NCI-H1436 (cell line): Measurements from ENCODE around the gene PACS1.
A peak's percentile ranks its signal among the peaks of the same experiment; 100 is the strongest.

ENCODE experiments used
- DNase-seq: peaks from one replicate; lab custom pipeline; 2025; lab: John Stamatoyannopoulos, UW

The PACS1 gene

DNA sequence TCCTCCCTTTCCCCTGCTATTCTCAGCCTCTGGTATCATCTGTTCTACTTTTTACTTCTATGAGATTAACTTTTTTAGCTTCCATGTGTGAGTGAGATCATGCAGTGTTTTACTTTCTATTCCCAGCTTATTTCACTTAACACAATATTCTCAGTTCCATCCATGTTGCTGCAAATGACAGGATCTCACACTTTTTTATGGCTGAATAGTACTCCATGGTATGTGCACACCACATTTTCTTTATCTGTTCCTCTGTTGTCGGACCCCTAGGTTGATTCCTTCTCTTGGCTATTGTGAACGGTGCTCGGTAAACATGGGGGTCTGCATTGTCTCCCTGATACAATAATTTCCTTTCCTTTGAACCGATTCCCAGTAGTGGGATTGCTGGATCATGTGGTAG is 117.4 kb downstream of the PACS1 start:
- DNase-seq = no peak

GRCh38 chr11:66188580-66188979 is 118.5 kb downstream of the PACS1 start:
- DNase-seq = no peak

DNA sequence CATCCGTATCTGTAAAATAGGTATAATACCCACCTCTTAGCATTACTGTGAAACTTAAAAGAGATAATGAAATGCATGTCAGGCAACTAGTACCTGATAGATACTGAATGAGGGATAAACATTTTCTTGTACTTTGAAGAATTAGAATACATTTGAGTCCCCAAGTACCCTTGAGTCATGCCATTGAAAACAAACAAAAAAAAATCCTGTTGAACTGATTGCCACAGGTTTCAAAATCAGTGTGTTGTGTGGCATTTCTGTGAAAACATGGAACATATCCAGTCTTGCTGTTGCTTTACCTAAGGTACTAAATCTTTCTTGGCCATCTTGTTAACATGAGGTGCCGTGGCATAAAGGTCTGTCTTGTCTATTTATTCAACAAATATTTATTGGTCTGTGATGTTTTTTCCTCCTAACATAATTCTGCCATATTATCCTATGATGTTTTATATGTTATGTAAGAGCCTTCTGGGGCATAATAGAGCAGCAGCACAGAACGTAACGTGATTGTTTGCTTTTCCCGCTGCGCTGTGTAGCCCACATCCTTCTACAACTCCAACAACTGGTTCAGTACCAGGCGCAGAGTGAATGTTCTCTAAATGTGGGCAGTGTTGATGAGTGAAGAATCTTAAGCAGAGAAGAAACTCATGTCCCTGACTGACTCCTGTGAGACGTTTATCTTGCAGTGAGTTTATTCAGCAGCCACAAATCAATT is 119.1 kb downstream of the PACS1 start:
- no peak for DNase-seq

DNA sequence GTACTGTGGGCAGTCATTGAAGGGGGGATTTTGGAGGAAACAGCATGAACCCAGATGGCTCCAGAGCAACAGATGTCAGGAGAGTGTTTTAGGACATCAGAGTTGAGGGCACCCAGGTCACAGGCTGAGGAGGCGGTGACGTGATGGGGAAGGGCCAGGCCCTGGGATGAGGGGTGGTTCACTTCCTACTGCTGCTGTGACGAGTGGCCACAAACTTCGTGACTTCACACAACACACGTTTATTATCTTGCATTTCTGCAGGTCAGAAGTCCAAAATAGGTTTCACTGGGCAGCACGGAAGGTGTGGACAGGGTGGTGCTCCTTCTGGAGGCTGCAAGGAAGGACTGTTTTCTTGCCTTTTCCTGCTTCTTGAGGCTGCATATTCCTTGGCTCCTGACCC is 120.7 kb downstream of the PACS1 start:
- DNase-seq = no peak

GRCh38 chr11:66192181-66192863 is 122.2 kb downstream of the PACS1 start:
- DNase-seq = no peak

DNA sequence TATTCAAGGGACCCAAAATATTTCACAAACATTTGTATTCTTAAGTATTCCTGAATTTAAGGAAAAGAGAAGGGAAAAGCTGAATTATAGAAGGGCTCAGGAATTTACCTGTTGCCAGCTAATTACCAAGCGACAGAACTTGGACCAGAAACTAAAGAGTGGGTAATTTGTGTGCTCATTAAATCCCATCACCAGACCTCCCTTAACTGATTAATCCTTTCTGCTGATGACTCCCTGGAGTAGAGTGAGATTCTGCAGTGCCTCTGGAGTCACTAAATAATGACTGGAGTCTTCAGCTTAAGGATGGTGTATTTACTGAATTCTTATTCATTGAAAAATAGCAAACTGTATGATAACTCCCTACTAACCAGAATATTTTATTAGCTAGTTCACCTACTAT is 124.3 kb downstream of the PACS1 start:
- DNase-seq = no peak

- no peak for DNase-seq
These were observed 125.8 kb downstream of the PACS1 start for GRCh38 chr11:66195867-66196266.

DNA sequence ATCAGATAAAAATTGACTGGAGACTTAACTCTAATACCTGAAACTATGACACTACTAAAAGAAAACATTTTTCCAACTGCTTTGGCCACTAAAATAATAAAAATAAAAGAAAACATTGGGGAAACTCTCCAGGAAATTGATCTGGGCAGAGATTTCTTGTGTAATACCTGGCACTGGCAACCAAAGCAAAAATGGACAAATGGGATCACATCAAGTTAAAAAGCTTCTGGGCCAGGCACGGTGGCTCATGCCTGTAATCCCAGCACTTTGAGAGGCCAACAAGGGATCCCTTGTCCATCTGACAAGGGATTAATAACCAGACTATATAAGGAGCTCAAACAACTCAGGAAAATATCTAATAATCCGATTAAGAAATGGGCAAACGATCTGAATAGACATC is 133.8 kb downstream of the PACS1 start:
- no peak for DNase-seq

DNA sequence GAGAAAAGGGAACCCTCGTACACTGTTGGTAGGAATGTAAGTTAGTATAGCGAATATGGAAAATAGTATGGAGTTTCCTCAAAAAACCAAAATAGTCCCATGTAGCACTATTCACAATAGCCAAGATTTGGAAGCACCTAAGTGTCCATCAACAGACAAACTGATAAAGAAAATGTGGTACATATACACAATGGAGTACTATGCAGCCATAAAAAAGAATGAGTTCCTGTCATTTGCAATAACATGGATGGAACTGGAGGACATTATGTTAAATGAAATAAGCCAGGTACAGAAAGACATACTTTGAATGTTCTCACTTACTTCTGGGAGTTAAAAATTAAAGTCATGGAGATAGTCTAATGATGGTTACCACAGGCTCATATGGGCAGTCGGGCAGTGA is 134.3 kb downstream of the PACS1 start:
- no peak for DNase-seq

- DNase-seq = no peak
These were observed 137.7 kb downstream of the PACS1 start for GRCh38 chr11:66207816-66208215.

GRCh38 chr11:66211100-66211499 is 141.0 kb downstream of the PACS1 start:
- no peak for DNase-seq

DNA sequence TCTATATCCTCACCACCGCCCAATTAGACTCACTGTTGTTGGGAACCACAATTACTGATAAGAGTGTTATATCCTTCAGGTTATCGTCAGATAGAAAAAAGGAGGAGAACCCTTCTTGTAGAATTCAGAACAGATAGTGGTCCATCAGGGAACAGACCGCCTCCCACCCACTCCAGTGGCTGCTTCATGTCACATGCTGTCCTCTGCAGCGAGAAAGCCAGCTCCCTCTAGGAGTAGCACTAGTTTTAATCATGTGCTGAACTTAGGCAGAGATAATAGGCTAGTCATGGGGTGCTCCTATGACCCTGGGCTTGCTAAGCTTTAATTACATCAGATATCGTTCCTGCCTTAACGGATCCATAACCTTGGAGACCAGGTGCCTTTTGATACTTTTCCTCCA is 146.8 kb downstream of the PACS1 start:
- no peak for DNase-seq

GRCh38 chr11:66218036-66218435 is 148.0 kb downstream of the PACS1 start:
- no peak for DNase-seq

- no peak for DNase-seq
These were observed 149.0 kb downstream of the PACS1 start for GRCh38 chr11:66218846-66219620.

DNA sequence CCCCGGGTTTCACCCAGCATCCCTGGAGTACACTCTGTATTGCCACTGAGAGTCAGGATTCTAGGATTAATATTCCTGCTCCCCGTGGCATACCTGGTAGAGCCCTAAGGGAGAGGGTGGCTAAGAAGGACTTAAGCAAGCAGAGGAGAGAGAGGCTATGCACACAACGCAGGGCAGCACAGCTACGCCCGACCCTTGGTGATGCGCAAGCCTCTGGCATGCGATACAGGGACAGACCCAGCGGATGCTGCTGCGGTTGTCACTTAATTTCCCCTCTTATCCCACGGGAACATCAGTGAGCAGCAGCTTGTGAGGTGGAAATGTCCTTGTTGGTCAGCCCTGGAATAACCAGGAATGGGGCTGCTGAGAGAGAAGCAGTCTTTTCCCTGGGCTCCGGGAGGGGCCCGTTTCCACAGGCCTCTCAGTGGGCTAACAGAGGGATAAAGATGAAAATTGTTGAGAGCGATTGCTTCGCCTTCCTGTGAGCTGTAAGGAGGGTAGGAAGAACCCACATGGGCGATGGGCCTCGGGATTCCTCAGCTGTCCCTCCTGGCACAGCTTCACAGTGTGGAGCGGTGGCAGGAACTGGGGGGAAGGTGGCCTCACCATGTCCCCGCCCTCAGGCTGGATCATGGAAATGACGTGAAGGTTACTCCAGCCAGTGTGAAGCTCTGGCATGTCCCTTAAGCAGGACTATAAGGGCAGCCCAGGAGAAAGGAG is 149.9 kb downstream of the PACS1 start:
- DNase-seq = no peak

DNA sequence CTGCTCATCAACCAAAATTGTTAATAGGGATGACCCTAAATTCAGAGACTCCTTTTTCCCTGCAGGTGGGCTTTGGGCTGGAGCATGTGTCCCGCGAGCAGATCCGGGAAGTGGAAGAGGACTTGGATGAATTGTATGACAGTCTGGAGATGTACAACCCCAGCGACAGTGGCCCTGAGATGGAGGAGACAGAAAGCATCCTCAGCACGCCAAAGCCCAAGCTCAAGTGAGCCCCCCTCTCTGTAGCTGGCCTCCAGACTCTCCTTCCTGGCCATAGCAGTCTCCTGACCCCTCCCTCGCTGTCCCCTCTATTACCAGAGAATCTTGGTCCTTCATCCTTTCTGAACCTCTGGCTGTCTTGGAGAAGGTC is 150.5 kb downstream of the PACS1 start:
- no peak for DNase-seq

- DNase-seq = no peak
These were observed 150.9 kb downstream of the PACS1 start for GRCh38 chr11:66221012-66221411.

DNA sequence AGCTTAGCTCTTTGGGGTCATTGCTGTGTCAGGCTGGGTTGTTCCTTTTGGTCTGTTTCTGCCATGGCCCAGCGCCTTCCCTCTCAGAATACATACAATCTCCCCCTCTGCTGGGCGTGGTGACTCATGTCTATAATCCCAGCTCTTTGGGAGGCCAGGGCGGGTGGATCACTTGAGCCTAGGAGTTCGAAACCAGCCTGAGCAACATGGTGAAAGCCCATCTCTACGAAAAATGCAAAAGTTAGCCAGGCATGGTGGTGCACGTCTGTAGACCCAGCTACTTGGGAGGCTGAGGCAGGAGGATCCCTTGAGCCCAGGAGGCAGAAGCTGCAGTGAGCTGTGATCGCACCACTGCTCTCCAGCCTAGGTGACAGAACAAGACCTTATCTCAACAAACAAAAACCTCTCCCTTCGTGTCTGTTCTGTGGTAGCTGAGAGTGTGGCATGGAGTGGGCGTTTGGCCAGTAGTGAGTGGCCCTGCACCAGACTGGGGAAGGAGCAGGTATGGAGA is 151.7 kb downstream of the PACS1 start:
- no peak for DNase-seq

GRCh38 chr11:66222358-66223149 is 152.5 kb downstream of the PACS1 start:
- DNase-seq = peak; percentile 93

- no peak for DNase-seq
These were observed 154.3 kb downstream of the PACS1 start for GRCh38 chr11:66224226-66224855.

DNA sequence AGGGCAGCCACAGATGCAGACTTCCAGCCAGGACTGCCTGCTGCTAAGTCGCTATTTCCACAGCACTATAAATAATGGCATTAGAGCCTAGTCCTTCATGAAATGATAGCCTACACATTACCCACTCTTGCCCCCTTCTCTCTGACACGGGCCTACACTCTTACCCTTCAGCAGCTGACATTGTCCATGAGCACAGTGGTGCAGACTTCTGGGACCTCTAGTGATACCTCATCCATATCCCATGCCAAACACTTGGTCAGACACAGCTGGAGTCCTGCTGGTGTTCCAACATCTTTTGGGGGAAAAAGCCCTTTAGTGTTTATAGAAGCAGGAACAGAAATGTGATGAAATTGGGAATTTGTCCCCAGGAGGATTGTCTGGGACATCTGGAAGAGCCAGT is 155.0 kb downstream of the PACS1 start:
- no peak for DNase-seq
